Measurements from ENCODE around the gene CCSER2.

DNA sequence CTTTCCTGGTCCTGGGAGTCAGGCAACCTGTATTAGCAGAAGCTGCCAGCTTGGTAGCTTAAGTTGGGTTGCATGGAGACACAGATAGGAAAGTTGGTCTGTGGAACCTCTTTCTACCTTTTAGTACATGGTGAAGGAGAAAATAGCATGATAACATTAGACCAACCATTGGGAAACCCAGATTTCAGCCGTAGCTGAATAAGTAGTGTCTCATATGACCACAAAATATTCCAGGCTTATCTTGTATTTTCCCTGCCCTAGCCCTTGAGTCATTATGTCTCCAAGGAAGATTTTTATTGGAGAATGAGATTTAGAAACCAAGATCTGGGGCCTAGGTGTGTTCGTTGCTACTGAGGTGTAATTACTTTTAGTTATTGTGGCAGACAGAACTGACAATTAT, 67.2 kb downstream of the CCSER2 start:
- TF ChIP-seq EZH2 (IDR thresholded peaks at IDR 0.05), result no peak
- TF ChIP-seq POLR2AphosphoS5 (IDR thresholded peaks at IDR 0.05; ENCODE audit: borderline replicate concordance, low read depth, low read length), result no peak

Measured in SK-N-MC (cell line).